Loucy (cell line): ENCODE results near the gene LMNTD1.

Source experiments
- H2AFZ ChIP-seq: fragments of 200-600 bp; sonication (generic); 2 replicates; pipeline ENCODE4 v1.6.0; 2016; ENCODE audit warnings: antibody characterized with exemption, mild to moderate bottlenecking, low read length, moderate library complexity
- H3F3A ChIP-seq: fragments of 200-600 bp; 2 replicates; pipeline ENCODE4 v1.6.0; 2016; ENCODE audit warnings: antibody characterized with exemption, low read depth, mild to moderate bottlenecking
- H3K27me3 ChIP-seq: fragments of 200-600 bp; sonication (generic); 2 replicates; pipeline ENCODE4 v1.6.1; 2014; ENCODE audit warnings: low read length, mild to moderate bottlenecking; ENCODE audit not compliant: insufficient read depth, poor library complexity, severe bottlenecking
- H3K36me3 ChIP-seq: fragments of 200-600 bp; sonication (generic); 2 replicates; pipeline ENCODE4 v1.6.1; 2016; ENCODE audit warnings: low read length; ENCODE audit not compliant: insufficient read depth
- H3K4me1 ChIP-seq: fragments of 200-600 bp; sonication (generic); 2 replicates; pipeline ENCODE4 v1.5.1; 2014; ENCODE audit warnings: low read length, mild to moderate bottlenecking; ENCODE audit not compliant: insufficient read depth, poor library complexity, severe bottlenecking
- H3K4me2 ChIP-seq: fragments of 200-600 bp; sonication (generic); 2 replicates; pipeline ENCODE4 v1.6.0; 2014; ENCODE audit warnings: antibody characterized with exemption, low read length, low read depth, mild to moderate bottlenecking; ENCODE audit not compliant: poor library complexity, severe bottlenecking
- H3K4me3 ChIP-seq: fragments of 200-600 bp; sonication (generic); 2 replicates; pipeline ENCODE4 v1.5.1; 2014; ENCODE audit warnings: low read length, mild to moderate bottlenecking, mixed read lengths; ENCODE audit not compliant: poor library complexity, severe bottlenecking
- H3K79me2 ChIP-seq: fragments of 200-600 bp; sonication (generic); 2 replicates; pipeline ENCODE4 v1.6.1; 2014; ENCODE audit warnings: low read length; ENCODE audit not compliant: insufficient read depth
- H3K9ac ChIP-seq: fragments of 200-600 bp; sonication (generic); 2 replicates; pipeline ENCODE4 v1.6.0; 2014; ENCODE audit warnings: mild to moderate bottlenecking, low read depth, low read length, moderate library complexity; ENCODE audit not compliant: poor library complexity, severe bottlenecking
- H3K9me2 ChIP-seq: fragments of 200-600 bp; sonication (generic); replicated peaks from 2 replicates; pipeline ENCODE4 v1.6.1; 2016; ENCODE audit warnings: low read depth, low read length, mixed read lengths
- H3K9me3 ChIP-seq: fragments of 200-600 bp; sonication (generic); 2 replicates; pipeline ENCODE4 v1.6.1; 2014; ENCODE audit warnings: mild to moderate bottlenecking, antibody characterized with exemption, low read length, low read depth; ENCODE audit not compliant: insufficient read depth
- H4K20me1 ChIP-seq: fragments of 200-600 bp; sonication (generic); 2 replicates; pipeline ENCODE4 v1.6.0; 2014; ENCODE audit warnings: antibody characterized with exemption, low read length, mild to moderate bottlenecking; ENCODE audit not compliant: insufficient read depth, poor library complexity, severe bottlenecking
- EZH2phosphoT487 ChIP-seq: fragments of 200-600 bp; IDR thresholded peaks from 2 replicates; pipeline ENCODE4 v1.6.1; 2018; ENCODE audit warnings: antibody characterized with exemption, mild to moderate bottlenecking, moderate library complexity, borderline replicate concordance
- TF ChIP-seq, protein P1 (sequence below): fragments of 200-600 bp; sonication (generic); conservative IDR thresholded peaks from 2 replicates; pipeline ENCODE4 v1.5.1; 2014; ENCODE audit warnings: mild to moderate bottlenecking, antibody characterized with exemption, low read length

Gene LMNTD1

GRCh38 chr12:25549120-25549519, 4.0 kb downstream of the LMNTD1 start:
- Histone ChIP-seq H4K20me1 (no peaks in the 10 kb centered on the region), H3K79me2 (no peaks in the 10 kb centered on the region), H3K4me1 (peaks cover 3% of the 10 kb centered on the region), H3K36me3 (no peaks in the 10 kb centered on the region), H3K27me3 (no peaks in the 10 kb centered on the region), H3K4me2 (no peak overlapping the region), H3K9me2 (no peaks in the 10 kb centered on the region), H3K4me3 (no peak overlapping the region), H3F3A (no peaks in the 10 kb centered on the region), H3K9me3 (no peaks in the 10 kb centered on the region), H3K9ac (no peak overlapping the region), H2AFZ (no peak overlapping the region)
- TF ChIP-seq, protein P1, sequence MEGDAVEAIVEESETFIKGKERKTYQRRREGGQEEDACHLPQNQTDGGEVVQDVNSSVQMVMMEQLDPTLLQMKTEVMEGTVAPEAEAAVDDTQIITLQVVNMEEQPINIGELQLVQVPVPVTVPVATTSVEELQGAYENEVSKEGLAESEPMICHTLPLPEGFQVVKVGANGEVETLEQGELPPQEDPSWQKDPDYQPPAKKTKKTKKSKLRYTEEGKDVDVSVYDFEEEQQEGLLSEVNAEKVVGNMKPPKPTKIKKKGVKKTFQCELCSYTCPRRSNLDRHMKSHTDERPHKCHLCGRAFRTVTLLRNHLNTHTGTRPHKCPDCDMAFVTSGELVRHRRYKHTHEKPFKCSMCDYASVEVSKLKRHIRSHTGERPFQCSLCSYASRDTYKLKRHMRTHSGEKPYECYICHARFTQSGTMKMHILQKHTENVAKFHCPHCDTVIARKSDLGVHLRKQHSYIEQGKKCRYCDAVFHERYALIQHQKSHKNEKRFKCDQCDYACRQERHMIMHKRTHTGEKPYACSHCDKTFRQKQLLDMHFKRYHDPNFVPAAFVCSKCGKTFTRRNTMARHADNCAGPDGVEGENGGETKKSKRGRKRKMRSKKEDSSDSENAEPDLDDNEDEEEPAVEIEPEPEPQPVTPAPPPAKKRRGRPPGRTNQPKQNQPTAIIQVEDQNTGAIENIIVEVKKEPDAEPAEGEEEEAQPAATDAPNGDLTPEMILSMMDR = no peak
- no peak for TF ChIP-seq EZH2phosphoT487

DNA sequence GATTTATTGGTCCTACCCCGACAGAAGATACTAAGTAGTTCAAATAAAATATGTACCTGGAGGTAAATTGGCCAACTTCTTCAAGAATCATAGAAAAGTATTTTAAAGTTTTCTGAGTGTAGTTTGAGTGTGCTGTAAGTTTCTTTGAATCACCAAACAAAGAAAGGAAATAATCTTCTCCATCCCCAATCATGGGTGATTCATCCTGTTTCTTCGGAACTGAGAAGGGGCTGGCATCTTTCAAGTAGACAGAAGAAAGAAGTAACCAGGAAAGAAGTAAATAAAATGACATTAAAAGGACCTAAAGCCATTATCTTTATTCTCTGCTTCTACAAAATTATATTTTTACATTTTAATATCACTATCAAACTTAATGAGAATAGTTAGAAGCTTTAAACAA, 6.8 kb downstream of the LMNTD1 start:
- no peaks in the 10 kb centered on the region for H4K20me1 ChIP-seq
- H3K9me2 ChIP-seq = no peaks in the 10 kb centered on the region
- H3K79me2 ChIP-seq = no peaks in the 10 kb centered on the region
- H3K9me3 ChIP-seq = peaks cover 4% of the 10 kb centered on the region; the same call in 1 of the 2 replicates
- no peak overlapping the region for H3K4me3 ChIP-seq
- H3K36me3 ChIP-seq = no peaks in the 10 kb centered on the region
- no peak overlapping the region for H3K4me2 ChIP-seq
- no peaks in the 10 kb centered on the region; the same call in 1 of the 2 replicates for H3F3A ChIP-seq
- H3K9ac ChIP-seq = no peak overlapping the region
- H3K4me1 ChIP-seq = no peaks in the 10 kb centered on the region
- H2AFZ ChIP-seq = no peak overlapping the region
- H3K27me3 ChIP-seq = no peaks in the 10 kb centered on the region
- TF ChIP-seq, protein P1 = no peak
- no peak for TF ChIP-seq EZH2phosphoT487

- no peaks in the 10 kb centered on the region for H3F3A ChIP-seq
- no peaks in the 10 kb centered on the region for H3K79me2 ChIP-seq
- no peak overlapping the region for H2AFZ ChIP-seq
- H3K36me3 ChIP-seq = no peaks in the 10 kb centered on the region
- H3K4me2 ChIP-seq = no peak overlapping the region
- H3K9me2 ChIP-seq = no peaks in the 10 kb centered on the region
- H3K9me3 ChIP-seq = no peaks in the 10 kb centered on the region
- H4K20me1 ChIP-seq = no peaks in the 10 kb centered on the region
- no peak overlapping the region for H3K4me3 ChIP-seq
- no peaks in the 10 kb centered on the region for H3K4me1 ChIP-seq
- TF ChIP-seq EZH2phosphoT487 = no peak
- TF ChIP-seq, protein P1 = no peak
- no peak overlapping the region for H3K9ac ChIP-seq
- H3K27me3 ChIP-seq = no peaks in the 10 kb centered on the region
These were observed 19.9 kb downstream of the LMNTD1 start for GRCh38 chr12:25533150-25533549.
